Fibroblast of mammary gland (primary cell): Measurements from ENCODE around the gene PSTPIP1.

Experiments used
- DNase-seq: peaks from one replicate; pipeline ENCODE4 v3.0.0-alpha.2; 2010; ENCODE audit warnings: low read depth
- H3K4me3 ChIP-seq: 2 replicates; pipeline ENCODE4 v1.5.1; 2011; ENCODE audit warnings: low read depth, mild to moderate bottlenecking, low read length, moderate library complexity; ENCODE audit not compliant: control insufficient read depth
- CTCF ChIP-seq: conservative IDR thresholded peaks from 2 replicates; pipeline ENCODE4 v1.5.1; 2011; ENCODE audit warnings: low read depth, low read length, inconsistent platforms; ENCODE audit not compliant: control insufficient read depth, insufficient read depth

The PSTPIP1 gene

GRCh38 chr15:77083381-77084160, 88.6 kb downstream of the PSTPIP1 start:
- peak; percentile 61 for DNase-seq
- H3K4me3 ChIP-seq: peak overlapping the region; percentile 30
- TF ChIP-seq CTCF: no peak

GRCh38 chr15:77084436-77084835, 89.5 kb downstream of the PSTPIP1 start:
- no peak for TF ChIP-seq CTCF
- H3K4me3 ChIP-seq: no peak overlapping the region
- no peak for DNase-seq

GRCh38 chr15:77085297-77085696, 90.4 kb downstream of the PSTPIP1 start:
- no peak for TF ChIP-seq CTCF
- no peak overlapping the region for H3K4me3 ChIP-seq
- peak; percentile 67 for DNase-seq
